Measurements from ENCODE around the gene KIF5B.
"Not testable (repeated sequence)": the region's sequence is repeated elsewhere in the genome, so short reads cannot be mapped to it uniquely, and the experiment has no call there.

KIF5B gene

DNA sequence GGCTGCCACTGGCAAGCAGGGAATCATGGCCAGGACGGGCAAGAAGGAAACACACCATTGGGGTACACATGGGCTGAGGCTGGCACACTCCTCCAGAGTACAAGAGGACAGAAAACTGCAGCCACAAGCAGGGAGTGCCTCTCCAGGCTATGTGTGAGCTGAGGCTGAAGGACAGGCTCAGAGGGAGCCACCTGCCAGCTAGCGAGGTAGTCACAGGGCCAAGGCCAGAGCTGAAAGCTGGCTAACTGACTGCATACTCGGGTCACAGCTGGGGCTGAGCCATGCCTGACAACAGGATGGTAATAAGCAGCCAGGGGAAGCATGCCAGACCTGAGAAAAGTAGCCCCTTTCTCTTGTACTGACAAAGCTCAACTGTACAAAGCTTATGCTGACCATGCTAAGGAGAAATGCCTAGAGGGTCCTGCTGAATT is 52.0 kb downstream of the KIF5B start:
- no peak for DNase-seq

DNA sequence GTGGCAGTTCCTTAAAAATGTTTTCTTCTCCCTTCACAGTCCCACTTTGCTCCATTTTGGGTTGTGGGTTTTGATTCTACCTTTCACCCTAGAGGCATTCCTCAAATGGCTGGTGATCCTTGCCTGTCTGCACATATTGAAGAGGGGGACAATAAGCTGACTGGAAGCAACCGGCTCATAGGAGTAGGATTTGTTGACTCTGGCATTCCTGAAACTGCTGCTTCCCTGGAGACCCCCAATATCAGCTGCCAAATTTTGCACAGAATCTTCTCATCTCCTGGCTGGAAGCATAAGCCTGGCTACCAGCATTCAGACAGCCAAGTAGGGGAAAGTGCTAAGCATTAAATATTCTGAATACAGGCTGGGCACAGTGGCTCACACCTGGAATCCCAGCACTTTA is 53.7 kb downstream of the KIF5B start:
- no peak for DNase-seq

DNA sequence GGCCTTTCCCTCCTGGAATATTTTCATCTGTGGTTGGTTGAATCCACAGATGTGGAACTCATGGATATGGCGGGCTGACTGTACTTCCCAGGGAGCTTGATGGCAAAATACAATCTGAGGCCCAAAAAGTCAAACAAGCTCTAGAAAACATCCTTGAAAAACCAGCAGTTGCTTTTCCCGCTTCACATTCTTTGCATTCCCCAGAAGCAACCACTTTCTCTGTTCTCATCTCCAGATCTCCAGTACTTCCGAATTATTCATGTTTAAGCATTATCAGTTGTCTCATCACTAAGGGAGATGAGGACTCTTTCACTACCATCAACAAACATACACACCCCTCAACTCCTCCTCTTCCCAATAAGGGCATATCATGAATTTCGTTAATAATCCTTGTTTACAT is 55.3 kb downstream of the KIF5B start:
- DNase-seq: no peak

DNA sequence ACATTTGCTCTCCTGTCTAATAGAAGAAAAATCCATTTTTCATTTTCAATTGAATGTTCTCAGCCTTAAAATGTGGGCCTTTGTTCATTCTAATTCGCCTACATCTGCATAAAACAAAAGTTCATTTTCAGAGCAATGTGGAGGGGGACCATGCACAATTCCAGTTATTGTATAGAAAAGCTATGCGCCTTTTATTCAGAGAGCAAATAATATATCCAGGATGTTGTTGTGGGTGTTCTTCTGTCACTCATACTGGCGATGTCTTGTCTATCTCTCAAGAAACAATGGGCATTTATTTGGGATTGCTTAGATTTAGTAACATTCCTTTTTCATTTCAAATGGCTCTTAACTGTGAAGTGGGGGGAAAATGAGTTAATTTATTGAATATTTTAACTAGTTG is 56.4 kb downstream of the KIF5B start:
- no peak for DNase-seq

DNA sequence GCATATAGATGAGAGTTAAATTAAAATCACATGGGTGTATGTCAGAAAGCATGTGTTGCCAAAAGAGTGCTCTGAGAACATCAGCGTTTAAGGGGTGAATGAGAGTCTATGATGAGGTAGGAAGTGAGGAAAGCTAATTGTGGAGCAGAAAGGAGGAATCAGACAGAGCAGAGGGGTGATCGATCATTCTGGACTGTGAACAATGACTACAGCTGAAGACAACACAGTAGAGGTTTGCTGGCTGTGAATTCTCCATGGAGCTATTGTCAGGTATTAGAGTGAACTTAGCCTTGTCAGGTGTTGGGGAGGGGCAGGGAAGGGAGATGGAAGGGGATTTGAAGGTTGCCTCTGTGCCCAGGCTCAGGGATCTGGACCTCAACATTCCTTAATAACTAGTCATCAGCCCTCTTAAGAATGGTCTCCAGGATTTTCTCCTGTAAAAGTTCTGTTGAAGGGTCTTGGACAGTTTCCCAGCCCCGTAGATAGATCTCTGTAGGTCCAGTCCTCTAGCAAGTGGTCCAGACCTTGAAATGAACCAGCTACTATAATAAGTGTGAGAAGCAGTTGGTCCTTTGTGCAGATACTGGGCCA is 57.1 kb downstream of the KIF5B start:
- DNase-seq: no peak

DNA sequence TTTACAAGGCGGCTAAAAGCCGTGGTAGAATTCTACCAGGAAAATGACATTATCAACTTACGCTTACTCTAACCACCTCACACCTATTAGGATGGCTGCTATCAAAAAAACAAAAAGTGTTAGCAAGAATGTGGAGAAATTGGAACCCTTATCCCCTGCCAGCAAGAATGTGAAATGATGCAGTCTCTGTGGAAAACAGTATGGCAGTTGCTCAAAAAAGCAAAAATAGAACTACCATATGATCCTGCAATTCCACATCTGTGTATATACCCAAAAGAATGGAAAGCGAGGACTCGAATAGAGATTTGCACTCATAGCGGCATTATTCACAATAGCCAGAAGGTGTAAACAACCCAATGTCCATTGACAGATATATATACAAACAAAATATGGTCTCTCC is 61.3 kb downstream of the KIF5B start:
- DNase-seq: no peak

DNA sequence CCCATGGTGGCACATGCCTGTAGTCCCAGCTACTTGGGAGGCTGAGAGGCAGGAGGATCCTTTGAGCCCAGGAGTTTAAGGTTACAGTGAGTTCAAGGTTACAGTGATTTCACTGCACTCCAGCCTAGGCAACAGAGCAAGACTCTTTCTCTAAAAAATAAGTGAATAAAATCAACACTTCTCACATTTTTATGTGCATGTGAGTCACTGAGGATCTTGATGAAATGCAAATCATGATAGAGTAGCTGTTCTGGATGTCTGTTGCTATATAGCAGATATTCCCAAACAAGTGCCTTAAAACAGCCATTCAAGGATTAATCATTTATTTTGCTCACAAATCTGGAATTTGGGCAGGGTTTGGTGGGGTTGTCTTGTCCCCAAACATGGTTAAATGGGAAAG is 65.3 kb downstream of the KIF5B start:
- DNase-seq: no peak

DNA sequence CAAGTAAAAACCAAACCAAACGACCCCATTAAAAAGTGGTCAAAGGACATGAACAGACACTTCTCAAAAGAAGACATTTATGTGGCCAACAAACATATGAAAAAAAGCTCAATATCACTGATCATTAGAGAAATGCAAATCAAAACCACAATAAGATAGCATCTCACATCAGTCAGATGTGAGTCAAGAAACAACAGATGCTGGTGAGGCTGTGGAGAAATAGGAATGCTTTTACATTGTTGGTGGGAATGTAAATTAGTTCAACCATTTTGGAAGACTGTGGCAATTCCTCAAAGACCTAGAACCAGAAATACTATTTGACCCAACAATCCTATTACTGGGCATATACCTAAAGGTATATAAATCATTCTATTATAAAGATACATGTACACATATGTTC is 68.4 kb downstream of the KIF5B start:
- DNase-seq: not testable (repeated sequence)

DNA sequence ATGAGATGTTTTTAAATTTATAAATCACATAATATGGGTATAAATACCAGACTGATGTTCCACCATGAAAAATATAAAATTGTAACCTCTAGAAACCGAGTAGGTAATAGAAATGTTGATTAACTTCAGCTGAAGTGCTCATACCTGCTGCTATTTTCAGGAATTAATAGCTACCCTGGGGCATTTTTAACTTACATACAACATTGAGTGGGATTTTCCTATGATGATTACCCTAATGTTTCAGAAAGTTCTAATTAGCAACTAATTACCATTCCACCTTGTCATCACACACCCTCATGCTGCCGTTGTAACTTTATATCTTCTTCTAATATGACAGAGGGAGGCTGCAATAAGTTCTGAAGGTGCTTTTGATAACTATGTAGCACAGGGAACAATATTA is 74.1 kb downstream of the KIF5B start:
- DNase-seq: no peak

DNA sequence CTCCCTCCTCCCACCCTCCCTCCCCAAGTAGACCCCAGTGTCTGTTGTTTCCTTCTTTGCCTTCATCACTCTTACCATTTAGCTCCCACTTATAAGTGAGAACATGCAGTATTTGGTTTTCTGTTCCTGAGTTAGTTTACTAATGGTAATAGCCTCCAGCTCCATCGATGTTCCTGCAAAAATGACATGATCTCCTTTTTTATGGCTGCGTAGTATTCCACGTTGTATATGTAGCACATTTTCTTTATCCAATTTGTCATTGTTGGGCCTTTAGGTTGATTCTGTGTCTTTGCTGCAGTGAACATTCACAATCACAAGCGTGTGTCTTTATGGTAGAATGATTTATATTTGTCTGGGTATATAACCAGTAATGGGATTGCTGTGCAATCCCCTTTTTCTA is 75.8 kb downstream of the KIF5B start:
- DNase-seq: no peak

DNA sequence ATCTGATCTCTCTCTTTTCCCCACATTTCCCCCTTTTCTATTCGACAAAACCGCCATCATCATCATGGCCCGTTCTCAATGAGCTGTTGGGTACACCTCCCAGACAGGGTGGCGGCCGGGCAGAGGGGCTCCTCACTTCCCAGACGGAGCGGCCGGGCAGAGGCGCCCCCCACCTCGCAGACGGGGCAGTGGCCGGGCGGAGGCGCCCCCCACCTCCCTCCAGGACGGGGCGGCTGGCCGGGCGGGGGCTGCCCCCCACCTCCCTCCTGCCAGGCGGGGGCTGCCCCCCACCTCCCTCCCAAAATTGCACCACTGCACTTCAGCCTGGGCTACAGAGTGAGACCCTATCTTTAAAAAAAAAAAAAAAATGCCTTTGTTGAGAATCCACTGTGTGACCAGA is 77.2 kb downstream of the KIF5B start:
- not testable (repeated sequence) for DNase-seq

DNA sequence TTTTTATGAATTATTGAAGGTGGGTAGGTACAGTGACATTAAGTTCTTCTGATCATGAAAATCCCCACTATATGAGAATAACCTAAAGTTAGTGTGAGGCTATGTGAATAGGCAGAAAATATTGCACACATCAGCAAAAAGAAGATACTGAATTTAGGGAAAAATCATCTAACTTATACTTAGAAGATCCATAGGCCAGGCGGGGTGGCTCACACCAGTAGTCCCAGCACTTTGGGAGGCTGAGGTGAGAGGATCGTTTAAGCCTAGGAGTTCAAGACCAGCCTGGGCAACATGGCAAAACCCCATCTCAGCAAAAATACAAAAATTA is 78.1 kb downstream of the KIF5B start:
- no peak for DNase-seq

DNA sequence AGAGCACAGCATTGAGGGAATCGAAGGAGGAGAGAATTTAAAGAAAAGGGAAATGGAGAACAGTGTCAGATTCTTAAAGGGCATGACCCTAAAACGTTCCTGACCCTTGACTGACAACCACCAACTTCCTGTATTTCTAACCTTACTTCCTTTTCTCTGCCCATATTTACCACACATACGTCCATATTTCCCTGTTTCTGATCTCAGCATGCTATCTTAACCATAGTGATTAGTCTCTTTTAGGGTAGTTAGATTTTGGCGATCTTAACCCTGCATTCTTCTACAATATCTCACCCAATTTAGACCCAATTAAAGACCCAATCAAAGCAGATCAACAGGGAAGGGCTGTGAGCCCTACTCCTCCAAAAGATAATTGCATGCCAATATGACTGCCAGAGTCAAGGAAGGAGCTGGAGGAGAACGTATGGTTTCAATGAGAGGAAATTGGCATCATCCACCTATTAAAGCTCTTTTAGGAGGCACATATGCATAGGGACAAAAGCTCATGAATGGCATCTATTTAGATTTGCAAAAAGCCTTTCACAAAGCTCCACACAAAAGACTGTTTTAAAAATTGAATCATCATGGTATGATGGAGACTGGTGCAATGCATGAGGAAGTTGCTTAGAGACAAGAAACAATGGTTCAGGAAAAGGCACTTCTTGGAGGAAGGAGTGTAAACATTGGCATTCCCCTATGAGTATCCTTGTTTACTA is 78.6 kb downstream of the KIF5B start:
- no peak for DNase-seq

DNA sequence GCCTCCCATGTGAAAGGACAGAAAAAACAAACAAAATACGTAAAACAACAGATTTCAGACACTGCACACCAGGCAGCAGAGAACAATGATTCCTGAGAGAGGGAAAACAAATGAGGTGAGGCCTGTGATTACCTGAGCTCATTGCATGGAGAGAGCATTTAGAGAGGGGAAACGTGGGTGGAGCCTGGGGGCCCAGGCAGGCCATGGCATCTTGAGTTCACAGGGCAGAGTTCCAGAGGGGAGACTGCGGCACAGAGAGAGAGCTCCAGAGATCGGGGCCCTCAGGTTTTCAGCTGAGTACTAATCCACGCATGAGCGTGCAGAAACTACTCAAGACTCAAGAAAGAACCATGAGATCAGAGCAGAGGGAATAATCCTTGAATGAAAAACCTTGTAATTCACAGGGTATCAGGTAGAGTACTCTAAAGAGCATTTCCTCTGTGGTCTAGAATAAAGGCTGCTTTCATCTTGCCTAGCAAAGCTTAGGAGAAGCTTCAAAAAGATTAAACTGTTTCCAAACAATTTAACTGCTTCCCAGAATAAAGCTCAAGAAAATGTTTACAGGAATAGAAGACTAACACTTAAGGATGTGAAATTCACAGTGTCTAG is 81.0 kb downstream of the KIF5B start:
- no peak for DNase-seq

DNA sequence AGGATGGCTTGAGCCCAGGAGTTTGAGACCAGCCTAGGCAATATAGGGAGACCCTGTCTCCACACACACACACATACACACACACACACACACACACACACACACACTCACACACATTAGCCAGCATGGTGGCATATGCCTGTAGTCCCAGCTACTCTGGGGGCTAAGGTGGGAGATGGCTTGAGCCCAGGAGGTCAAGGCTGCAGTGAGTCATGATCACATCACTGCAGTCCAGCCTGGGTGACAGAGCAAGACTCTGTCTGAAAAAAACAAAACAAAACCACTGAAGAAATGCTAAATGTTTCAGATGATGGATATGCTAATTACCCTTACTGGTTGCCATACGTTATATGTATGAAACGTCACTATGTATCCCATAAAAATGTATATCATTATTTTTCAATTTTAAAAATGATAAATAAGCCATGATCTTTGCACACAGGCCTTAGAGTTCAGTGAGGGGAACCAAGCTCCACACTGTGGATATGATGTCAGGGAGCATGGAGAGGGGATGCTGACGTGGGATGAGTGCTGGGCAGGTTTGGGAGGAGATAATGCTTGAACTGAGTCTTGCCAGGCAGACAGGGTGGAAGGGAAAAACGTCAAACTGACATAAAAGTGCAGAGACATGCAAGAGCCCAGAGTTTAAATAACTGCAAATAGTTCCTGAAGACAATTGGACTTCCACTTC is 81.6 kb downstream of the KIF5B start:
- no peak for DNase-seq

DNA sequence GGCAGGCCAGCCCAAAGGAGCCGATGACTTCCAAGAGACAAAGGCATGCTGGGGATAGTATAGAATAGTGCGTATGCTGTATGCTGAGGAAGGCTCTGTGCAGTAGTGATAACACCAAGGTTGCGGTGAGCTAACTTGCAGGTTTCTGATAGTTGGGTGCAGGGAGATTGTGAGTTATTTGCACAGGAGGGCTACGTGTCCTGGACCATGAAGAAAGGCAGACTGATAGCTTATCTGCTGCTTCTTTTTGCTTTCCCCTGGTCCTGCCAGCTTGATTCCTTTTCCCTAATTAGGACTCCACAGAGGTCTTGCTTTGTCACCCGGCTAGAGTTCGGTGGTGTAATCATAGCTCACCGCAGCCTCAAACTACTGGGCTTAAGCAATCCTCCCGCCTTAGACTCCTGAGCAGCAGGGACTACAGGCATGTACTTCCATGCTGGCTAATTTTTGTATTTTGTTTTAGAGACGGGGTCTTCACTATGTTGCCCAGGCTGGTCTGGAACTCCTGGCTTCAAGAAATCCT is 83.6 kb downstream of the KIF5B start:
- no peak for DNase-seq

DNA sequence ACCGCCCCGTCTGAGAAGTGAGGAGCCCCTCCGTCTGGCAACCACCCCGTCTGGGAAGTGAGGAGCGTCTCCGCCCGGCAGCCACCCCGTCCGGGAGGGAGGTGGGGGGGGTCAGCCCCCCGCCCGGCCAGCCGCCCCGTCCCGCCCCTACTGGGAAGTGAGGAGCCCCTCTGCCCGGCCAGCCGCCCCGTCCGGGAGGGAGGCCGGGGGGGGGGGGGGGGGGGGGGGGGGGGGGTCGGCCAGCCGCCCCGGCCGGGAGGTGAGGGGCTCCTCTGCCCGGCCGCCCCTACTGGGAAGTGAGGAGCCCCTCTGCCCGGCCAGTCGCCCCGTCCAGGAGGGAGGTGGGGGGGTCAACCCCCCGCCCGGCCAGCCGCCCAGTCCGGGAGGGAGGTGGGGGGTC is 86.4 kb downstream of the KIF5B start:
- DNase-seq: not testable (repeated sequence)

DNA sequence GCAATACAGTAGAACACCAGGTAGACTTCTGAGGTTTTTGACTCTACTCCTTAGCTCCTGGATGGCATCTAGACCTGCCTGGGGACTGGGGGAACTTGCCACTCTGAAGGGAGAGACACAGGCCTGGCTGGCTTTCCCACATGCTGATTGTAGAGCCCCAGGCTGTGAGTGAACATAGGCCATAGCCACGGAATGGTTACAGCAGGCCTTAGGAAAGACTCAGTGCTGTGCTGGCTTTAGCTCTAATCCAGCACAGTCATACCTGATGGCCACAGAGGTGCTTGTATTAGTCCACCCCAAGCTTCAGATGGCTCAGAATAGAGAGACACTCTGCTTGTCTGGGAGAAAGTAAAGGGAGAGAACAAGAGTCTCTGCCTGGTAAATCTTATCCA is 92.6 kb downstream of the KIF5B start:
- no peak for DNase-seq

DNA sequence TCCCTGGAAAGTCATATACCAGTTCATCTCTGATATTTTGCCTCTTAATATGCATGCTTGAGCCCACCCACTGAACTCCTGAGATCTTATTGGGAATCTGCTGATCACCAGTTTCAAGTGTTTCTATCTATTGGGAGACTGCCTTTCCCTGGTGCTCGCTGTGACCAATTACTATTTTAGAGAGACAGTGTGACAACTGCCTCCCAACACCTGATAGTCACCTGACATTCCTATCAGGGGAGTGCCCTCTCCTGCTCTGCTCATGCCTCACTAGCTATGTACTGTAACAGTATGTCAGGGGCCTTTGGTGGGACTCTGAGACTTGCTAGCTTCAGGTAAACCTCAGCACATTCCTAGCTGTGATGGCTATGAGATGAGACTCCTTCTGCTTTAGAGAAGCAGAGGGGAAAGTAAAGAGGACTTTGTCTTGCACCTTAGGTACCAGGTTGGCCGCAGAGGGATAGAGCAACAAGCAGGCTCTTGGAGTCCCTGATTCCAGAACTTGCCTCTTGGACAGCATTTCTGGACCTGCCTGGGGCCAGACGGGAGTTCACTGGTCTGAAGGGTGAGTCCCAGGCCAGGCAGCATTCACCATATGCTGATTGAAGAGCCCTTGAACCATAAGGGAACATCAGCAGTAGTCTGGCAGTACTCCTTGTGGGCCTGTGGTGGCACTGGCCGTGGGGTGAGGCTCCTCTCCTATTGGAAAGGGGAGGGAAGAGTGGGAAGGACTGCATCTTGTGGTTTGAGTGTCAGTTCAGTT is 93.2 kb downstream of the KIF5B start:
- no peak for DNase-seq

DNA sequence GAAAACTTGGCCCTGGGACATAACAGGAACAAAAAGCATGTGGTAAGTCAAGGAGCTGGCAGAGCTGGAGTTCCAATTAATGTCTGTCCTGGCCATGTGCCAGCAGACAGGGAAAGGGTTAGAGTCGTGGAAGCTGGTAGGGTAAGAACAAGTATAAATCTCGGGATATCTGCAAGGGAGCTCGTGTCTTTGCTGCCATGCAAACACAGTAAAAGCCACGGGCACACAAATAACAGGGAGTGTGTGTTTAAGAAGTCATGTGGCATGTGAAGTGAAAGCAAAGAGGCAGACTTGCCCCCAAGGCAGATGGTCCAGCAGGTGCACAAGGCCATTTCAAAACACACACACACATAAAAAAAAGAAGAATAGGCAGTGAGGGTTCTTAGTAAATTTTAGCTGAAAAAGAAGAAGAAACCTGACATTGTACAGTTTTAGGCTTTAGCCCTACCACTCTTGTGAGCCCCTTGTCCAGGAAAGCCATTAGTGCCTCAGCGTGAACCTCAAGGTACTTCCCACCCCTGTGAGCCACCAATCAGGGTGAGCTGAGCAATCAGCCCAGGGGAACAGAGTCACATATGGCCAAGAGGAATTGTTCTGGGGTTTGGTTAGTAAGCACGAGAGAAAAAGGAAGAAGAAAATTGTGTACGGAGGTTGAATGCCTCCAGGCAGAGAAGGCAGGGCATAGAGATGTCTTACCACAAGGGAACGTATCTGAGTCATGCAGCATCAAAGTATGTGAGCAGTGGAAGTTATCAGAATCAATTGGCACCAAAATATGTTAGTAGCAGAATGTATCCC is 94.7 kb downstream of the KIF5B start:
- DNase-seq: no peak

DNA sequence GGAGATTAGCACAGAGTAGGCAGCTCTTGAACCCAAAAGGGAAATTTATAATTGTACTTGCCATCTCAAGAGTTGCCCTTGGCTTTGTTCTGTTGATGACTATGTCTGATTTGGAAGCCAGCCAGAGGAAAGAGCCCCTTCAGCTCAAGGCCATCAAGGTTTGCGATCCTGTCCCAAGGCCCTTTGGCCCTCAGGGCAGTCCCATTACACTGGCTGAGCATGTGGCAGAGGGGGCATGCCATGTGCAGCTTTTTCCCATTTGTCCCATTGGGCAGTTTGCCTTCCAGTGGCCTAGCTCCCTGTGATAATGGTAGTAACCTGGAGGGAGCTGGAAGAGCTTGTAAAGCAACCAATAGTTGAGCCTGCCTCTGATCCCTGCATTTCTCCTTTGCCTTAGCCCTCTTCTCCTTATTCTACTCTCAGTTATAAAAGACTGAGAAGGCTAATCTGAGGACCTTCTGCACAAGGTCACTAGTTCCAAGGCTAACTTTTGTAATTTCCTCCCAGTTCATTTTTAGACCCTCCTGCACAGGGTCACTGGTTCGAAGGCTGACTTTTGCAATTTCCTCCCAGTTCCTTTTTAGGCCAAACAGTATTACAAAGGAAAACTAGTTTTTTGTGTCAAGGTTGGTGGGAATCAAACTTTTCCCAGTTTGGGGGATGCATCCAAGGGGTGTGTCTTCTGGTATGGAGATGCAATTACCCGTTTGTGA is 96.6 kb downstream of the KIF5B start:
- DNase-seq: no peak

Measured in cortex of kidney (tissue), 1 donor.